GM19193 (cell line): ENCODE data around the gene SLC39A1.
A peak's percentile ranks its signal among the peaks of the same experiment; 100 is the strongest.

Source experiments
- POLR2A ChIP-seq: IDR thresholded peaks from 4 replicates; pipeline ENCODE4 v1.6.1; 2011; ENCODE audit not compliant: insufficient read depth, insufficient read length; ENCODE audit errors: extremely low read depth

Gene SLC39A1

GRCh38 chr1:153928791-153929341 is 34.5 kb downstream of the SLC39A1 start:
- no peak for TF ChIP-seq POLR2A

DNA sequence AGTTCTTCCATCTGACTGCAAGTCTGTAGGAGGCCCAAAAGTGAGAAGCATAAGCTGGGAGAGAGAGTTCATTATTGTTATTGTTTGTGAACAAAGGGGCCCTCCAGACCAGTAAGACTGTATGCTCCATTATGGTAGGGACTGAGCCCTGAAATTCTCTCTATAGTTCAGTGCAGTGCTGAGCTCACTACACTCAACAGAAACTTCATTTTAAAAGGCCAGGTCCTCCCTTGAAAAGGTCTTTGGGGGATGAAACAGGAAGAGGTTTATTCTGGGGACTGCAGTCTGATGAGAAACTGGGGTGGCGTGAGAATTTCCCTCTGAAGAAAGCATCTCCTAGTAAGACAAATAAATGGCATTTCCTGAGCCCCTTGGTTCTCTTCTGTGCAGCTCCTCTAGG is 35.1 kb downstream of the SLC39A1 start:
- no peak for TF ChIP-seq POLR2A

DNA sequence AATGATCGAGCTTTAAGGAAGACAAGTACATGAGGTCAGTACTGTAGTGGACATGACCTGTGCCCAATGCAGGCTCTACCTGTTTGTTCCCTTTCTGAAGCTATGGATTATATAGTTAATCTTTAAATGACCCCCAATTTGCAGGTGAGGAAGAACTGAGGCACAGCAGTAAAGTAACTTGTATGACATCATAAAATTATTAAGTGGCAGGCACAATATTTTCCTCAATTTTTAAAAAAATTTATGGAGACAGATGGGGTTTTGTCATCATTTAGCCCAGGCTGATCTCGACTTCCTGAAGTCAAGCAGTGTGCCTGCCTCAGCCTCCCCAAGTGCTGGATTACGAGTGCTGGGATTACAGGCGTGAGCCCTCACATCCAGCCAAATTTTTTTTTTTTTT is 36.9 kb downstream of the SLC39A1 start:
- TF ChIP-seq POLR2A: no peak

DNA sequence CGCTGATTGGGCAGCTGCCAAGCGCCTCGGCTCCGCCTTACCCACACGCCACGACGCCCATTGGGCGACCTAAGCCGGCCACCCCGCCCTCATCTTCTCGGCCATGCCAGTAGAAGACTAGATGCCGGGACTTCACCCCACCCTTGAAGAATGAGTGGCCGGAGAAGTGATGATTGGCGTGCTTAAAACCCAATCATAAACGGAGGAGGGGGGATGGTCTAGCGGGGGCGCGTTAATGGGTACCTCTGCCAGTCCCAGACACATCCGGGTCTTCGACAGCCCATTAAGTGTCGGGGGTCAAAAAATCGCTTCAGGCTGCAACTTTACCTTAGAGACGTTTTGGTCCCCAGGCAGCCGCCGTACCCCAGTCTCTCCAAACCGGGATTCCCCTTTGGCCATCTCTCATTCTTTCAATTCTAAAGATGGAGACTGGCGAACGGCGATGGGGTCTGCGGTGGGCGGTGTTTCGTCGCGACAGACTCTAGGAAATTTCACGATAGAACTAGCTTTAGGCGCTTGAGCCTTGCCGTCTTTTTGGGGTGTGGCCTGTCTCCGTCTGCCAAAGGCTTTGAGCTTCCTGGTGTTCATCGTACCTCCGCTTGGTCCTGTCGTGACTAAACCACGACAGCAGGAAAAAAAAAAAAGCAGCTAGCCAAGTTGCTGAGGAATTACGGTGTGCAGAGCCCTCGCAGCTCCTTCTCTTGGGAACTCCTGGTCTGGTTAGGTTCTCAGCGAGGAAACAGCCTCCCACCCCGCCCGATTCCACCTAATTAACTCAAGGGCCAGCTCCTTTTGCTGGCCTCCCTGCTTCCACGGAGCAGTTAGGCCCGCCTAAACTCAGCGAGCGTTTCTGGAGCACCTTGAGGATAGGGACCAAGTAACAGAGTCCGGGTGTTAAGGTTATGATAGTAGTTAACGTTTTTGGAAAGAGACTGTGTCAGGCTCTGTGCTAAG is 40.1 kb downstream of the SLC39A1 start, which contains the start of gene GATAD2B:
GATAD2B (minus strand) TSS at position 1 of the 954 bp plus-strand sequence. CDS start 94,625 bp downstream, outside the sequence.
- TF ChIP-seq POLR2A: peak; percentile 88

- TF ChIP-seq POLR2A: no peak
Measured at GRCh38 chr1:153922076-153922971, 41.0 kb downstream of the SLC39A1 start.

DNA sequence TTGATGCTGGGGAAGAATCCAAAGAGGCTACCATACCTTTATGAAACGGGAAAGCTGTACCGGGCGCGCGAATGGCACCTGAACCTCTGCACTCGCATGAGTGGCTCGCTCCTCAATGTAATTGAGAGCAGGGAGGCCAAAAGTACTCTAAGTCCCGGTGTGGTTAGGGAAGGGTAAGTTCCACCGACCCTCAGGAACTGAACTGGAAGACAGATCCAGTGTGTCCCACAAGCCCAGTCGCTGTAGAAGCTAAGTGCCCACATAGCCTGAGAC is 41.6 kb downstream of the SLC39A1 start:
- no peak for TF ChIP-seq POLR2A

DNA sequence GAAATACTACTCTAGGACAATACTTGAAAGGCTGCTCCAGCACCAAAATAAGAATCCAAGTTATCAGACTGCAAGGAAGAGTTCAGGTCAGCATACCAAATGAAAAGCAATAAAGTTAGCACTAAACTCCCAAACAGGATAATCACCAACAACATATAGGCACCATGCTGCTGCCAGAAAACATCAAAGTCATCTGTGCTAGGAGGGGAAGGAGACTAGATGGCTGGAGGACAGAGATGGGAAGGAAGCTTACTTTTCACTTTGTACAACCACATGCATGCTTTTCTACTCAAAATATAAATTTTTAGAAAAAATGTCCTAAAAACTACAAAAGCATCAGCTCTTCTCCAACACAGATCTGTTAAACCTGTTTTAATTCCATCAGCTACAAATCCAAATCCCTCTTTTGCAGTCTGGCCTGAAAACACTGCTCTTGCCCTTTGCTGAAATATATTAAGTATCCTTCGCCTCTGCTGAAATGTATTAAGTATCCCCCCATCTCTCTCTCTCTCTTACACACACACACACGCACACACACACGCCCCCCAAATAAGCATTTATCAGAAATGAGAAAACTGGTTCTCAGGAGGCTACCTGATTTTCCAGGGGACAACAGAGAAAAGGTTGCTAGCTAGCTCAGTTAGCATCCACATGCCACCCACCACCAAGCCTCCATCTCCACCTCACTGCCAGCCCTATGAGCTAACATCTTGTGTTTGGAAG is 42.1 kb downstream of the SLC39A1 start:
- no peak for TF ChIP-seq POLR2A

GRCh38 chr1:153919876-153920852 is 43.2 kb downstream of the SLC39A1 start:
- no peak for TF ChIP-seq POLR2A

DNA sequence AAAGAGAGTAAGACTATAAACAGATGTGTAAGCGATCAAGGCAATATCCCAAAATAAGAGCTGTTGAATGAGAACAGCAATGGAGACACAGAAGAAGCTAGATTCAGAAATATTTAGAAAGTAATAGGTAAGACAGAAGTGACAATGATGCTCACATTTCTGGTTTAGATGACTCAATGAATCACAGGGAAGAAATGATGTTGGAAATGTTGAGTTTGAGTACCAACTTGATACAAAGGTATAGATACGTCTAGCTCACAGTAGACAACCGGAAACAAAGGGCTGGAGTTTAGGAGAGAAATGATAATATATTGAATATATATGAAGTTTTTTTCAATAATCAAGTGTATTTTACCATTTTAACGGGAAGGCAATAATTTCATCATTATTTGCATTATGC is 47.0 kb downstream of the SLC39A1 start:
- no peak for TF ChIP-seq POLR2A

DNA sequence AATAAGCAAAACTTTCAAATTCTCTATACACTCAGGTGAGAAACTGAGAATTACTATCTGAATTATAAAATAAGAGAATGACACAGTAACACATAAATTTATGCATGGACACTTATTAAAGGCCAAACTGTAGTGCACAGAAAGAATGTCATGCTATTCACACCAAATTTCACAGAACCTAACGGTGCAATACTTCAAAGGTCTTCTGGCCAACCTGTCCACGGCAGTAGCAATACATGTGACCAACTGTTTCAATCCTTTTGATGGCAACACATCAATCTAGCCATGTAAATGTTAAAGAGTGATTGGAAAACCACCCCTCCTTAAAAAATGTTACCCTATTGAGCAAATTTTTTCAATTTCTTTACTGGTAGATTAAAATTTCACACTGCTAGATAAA is 51.0 kb downstream of the SLC39A1 start:
- TF ChIP-seq POLR2A: no peak
